SK-N-SH (cell line): ENCODE results near the gene MAPK8IP3. TPM values are rescaled to one million over a fixed set of nuclear protein-coding genes. Genes with fewer than 3 reads are reported as not detected.

Experiments
- CTCF ChIA-PET: fragments of 300-600, 350-600 bp; formaldehyde crosslinking; extraction: SDS; loops from one replicate; lab custom pipeline; 2021; lab: Yijun Ruan, JAX
- POLR2A ChIA-PET: fragments of 350-600 bp; sonication (Branson Sonifier 250); formaldehyde crosslinking; extraction: SDS; loops from one replicate; lab custom pipeline; 2020; ENCODE audit warnings: antibody characterized with exemption, inconsistent platforms; lab: Yijun Ruan, JAX
- DNase-seq: peaks from one replicate; pipeline ENCODE4 v3.0.0; 2012
- H2AFZ ChIP-seq: fragments of 200-600 bp; sonication (generic); 2 replicates; pipeline ENCODE4 v1.8.1; 2016; ENCODE audit warnings: antibody characterized with exemption, mild to moderate bottlenecking, low read depth
- H3F3A ChIP-seq: fragments of 200-600 bp; sonication (generic); replicated peaks from 2 replicates; pipeline ENCODE3; 2016; ENCODE audit warnings: antibody characterized with exemption, mild to moderate bottlenecking; ENCODE audit not compliant: insufficient read depth
- H3K27ac ChIP-seq, 2 experiments: fragments of 200-500 bp in 1 of 2; fragments of 200-600 bp in 1 of 2; sonication (Bioruptor generic) in 1 of 2; sonication (generic), shearing (Covaris generic) in 1 of 2; 2 replicates each; pipeline versions ENCODE4 v1.5.1 to v1.6.1; 2014 to 2016; ENCODE audit warnings: low read depth in 2 of 2, inconsistent platforms in 1 of 2, low read length in 1 of 2, mild to moderate bottlenecking in 1 of 2, mixed read lengths in 1 of 2
- H3K27me3 ChIP-seq: fragments of 200-600 bp; sonication (generic), shearing (Covaris generic); 2 replicates; pipeline ENCODE4 v1.6.1; 2016; ENCODE audit warnings: mixed run types; ENCODE audit not compliant: insufficient read depth
- H3K36me3 ChIP-seq, 2 experiments: fragments of 200-500 bp in 1 of 2; fragments of 200-600 bp in 1 of 2; sonication (Bioruptor generic) in 1 of 2; sonication (generic) in 1 of 2; replicated peaks in 1 of 2; 2 replicates each; pipeline versions ENCODE3 to v1.5.1; 2014 to 2016; ENCODE audit warnings: low read length in 1 of 2, mild to moderate bottlenecking in 1 of 2; ENCODE audit not compliant: insufficient read depth in 2 of 2, control insufficient read depth in 1 of 2
- H3K4me1 ChIP-seq, 2 experiments: fragments of 200-500 bp in 1 of 2; fragments of 200-600 bp in 1 of 2; sonication (Bioruptor generic) in 1 of 2; sonication (generic), shearing (Covaris generic) in 1 of 2; 2 replicates each; pipeline versions ENCODE4 v1.5.1 to v1.6.1; 2014 to 2016; ENCODE audit warnings: low read depth in 1 of 2, low read length in 1 of 2, mixed run types in 1 of 2; ENCODE audit not compliant: insufficient read depth in 2 of 2, control insufficient read depth in 1 of 2
- H3K4me2 ChIP-seq: fragments of 200-600 bp; sonication (generic), shearing (Covaris generic); 2 replicates; pipeline ENCODE4 v1.6.1; 2017; ENCODE audit warnings: mixed run types
- H3K4me3 ChIP-seq, 2 experiments: fragments of 200-500 bp in 1 of 2; fragments of 200-600 bp in 1 of 2; sonication (Bioruptor generic) in 1 of 2; sonication (generic), shearing (Covaris generic) in 1 of 2; 2 replicates each; pipeline versions ENCODE4 v1.5.1 to v1.8.1; 2014 to 2016; ENCODE audit warnings: low read depth in 2 of 2, inconsistent platforms in 1 of 2, low read length in 1 of 2, mild to moderate bottlenecking in 1 of 2, mixed read lengths in 1 of 2, moderate library complexity in 1 of 2
- H3K79me2 ChIP-seq: fragments of 200-600 bp; sonication (generic); 2 replicates; pipeline ENCODE4 v1.8.1; 2017; ENCODE audit warnings: mild to moderate bottlenecking; ENCODE audit not compliant: insufficient read depth
- H3K9ac ChIP-seq: fragments of 200-600 bp; sonication (generic); 2 replicates; pipeline ENCODE4 v1.6.1; 2017; ENCODE audit warnings: mixed run types
- H3K9me2 ChIP-seq: fragments of 200-600 bp; sonication (generic); 2 replicates; pipeline ENCODE4 v1.6.1; 2017; ENCODE audit warnings: mixed run types
- H3K9me3 ChIP-seq: fragments of 200-600 bp; sonication (generic); 2 replicates; pipeline ENCODE4 v1.6.1; 2017; ENCODE audit warnings: mixed run types, mild to moderate bottlenecking, moderate library complexity
- H4K20me1 ChIP-seq: fragments of 200-600 bp; sonication (generic); 2 replicates; pipeline ENCODE4 v1.6.1; 2017; ENCODE audit warnings: mild to moderate bottlenecking, mixed run types; ENCODE audit not compliant: insufficient read depth
- EP300 ChIP-seq, 2 experiments: IDR thresholded peaks; 2 replicates each; pipeline versions ENCODE4 v1.4.0 to v1.6.1; 2012; ENCODE audit warnings: borderline replicate concordance in 1 of 2, low read depth in 1 of 2, low read length in 1 of 2
- EZH2phosphoT487 ChIP-seq: fragments of 200-600 bp; sonication (generic); IDR thresholded peaks from 2 replicates; pipeline ENCODE4 v1.6.1; 2017; ENCODE audit warnings: low read depth, mixed run types, mild to moderate bottlenecking, antibody characterized with exemption, moderate library complexity, borderline replicate concordance
- FOSL2 ChIP-seq: IDR thresholded peaks from 2 replicates; pipeline ENCODE4 v1.4.0; 2012; ENCODE audit warnings: low read depth, mild to moderate bottlenecking, moderate library complexity, borderline replicate concordance
- FOXJ3 ChIP-seq: sonication (generic); formaldehyde crosslinking; IDR thresholded peaks from 2 replicates; pipeline ENCODE4 v1.5.1; 2020; ENCODE audit warnings: mild to moderate bottlenecking, missing genetic modification reagents
- FOXM1 ChIP-seq: IDR thresholded peaks from 2 replicates; pipeline ENCODE4 v1.4.0; 2012; ENCODE audit warnings: low read depth, mild to moderate bottlenecking
- IRF3 ChIP-seq: fragments of 150-350 bp; IDR thresholded peaks from 2 replicates; pipeline ENCODE4 v1.6.1; 2016; ENCODE audit warnings: mild to moderate bottlenecking, low read depth, low read length
- NFIC ChIP-seq: IDR thresholded peaks from 2 replicates; pipeline ENCODE4 v1.4.0; 2012; ENCODE audit warnings: borderline replicate concordance
- NRF1 ChIP-seq: IDR thresholded peaks from 2 replicates; pipeline ENCODE4 v1.6.1; 2012; ENCODE audit warnings: low read depth, mild to moderate bottlenecking, low read length
- PBX3 ChIP-seq: IDR thresholded peaks from 2 replicates; pipeline ENCODE4; 2012
- POLR2AphosphoS5 ChIP-seq: IDR thresholded peaks from 2 replicates; pipeline ENCODE4 v1.6.1; 2012; ENCODE audit warnings: low read depth, low read length
- RCOR1 ChIP-seq: fragments of 150-350 bp; IDR thresholded peaks from 2 replicates; pipeline ENCODE4 v1.6.1; 2017; ENCODE audit warnings: antibody characterized with exemption, low read length
- REST ChIP-seq: IDR thresholded peaks from 2 replicates; pipeline ENCODE4 v1.6.1; 2012; ENCODE audit warnings: mild to moderate bottlenecking, low read depth, low read length, moderate library complexity
- RFX5 ChIP-seq: IDR thresholded peaks from 2 replicates; pipeline ENCODE4 v1.6.1; 2012; ENCODE audit warnings: mild to moderate bottlenecking, improper control_type of control experiment, low read length
- SIN3A ChIP-seq: IDR thresholded peaks from 2 replicates; pipeline ENCODE4 v1.6.1; 2012; ENCODE audit warnings: low read depth, mild to moderate bottlenecking, low read length, moderate library complexity, borderline replicate concordance
- TAF1 ChIP-seq: IDR thresholded peaks from 2 replicates; pipeline ENCODE4 v1.6.1; 2012; ENCODE audit warnings: low read depth, mild to moderate bottlenecking, low read length, moderate library complexity, borderline replicate concordance
- TCF12 ChIP-seq: IDR thresholded peaks from 2 replicates; pipeline ENCODE4 v1.4.0; 2012
- USF2 ChIP-seq: fragments of 150-350 bp; IDR thresholded peaks from 2 replicates; pipeline ENCODE4 v1.6.1; 2017; ENCODE audit warnings: antibody characterized with exemption, low read length, low read depth, borderline replicate concordance
- YY1 ChIP-seq: IDR thresholded peaks from 2 replicates; pipeline ENCODE4 v1.4.0; 2012; ENCODE audit warnings: low read depth, mild to moderate bottlenecking
- ZBTB33 ChIP-seq: IDR thresholded peaks from 2 replicates; pipeline ENCODE4 v1.4.0; 2012; ENCODE audit warnings: low read depth, borderline replicate concordance
- WGBS: methylation state at CpG from one replicate; pipeline ENCODE4 v1.1.6; 2017; ENCODE audit warnings: low lambda C conversion rate; 5-methylcytosine and 5-hydroxymethylcytosine counted together
- polyA plus RNA-seq, 3 experiments: library from polyadenylated mRNA; depleted of rRNA; stranded (reverse); fragments of >200 nt; gene quantifications; 2 replicates each; pipeline ENCODE4 v1.2.3, GENCODE V29; 2012

MAPK8IP3 gene
- polyA plus RNA-seq, 1 of the 3 experiments (the other 2 are of a cell fraction) = 57.3 TPM

- TF ChIP-seq FOXM1 (no peak), SIN3A (no peak), USF2 (no peak)
Observed at GRCh38 chr16:1726661-1727502, 20.9 kb downstream of the MAPK8IP3 start (continued).

- H3K9ac ChIP-seq = no peak overlapping the region
- DNase-seq = no peak
- peaks cover 0 to 15% of the 10 kb centered on the region in 2 experiments for H3K36me3 ChIP-seq
- peaks cover 5% of the 10 kb centered on the region for H4K20me1 ChIP-seq
- H3K4me2 ChIP-seq = no peak overlapping the region
- no peaks in the 10 kb centered on the region for H3K9me3 ChIP-seq
- CTCF ChIA-PET = no interaction called here
- POLR2A ChIA-PET = interaction anchor here (1.1 kb wide), 1 partner anchor 21 kb away, joined by 3 read pairs; the partner anchor contains the start of gene MAPK8IP3
- peaks cover 35% of the 10 kb centered on the region for H3K79me2 ChIP-seq
- H2AFZ ChIP-seq = no peak overlapping the region
- no peaks in the 10 kb centered on the region for H3K9me2 ChIP-seq
- no peak overlapping the region for H3K4me3 ChIP-seq
- H3K27ac ChIP-seq = no peak overlapping the region
- H3K27me3 ChIP-seq = no peaks in the 10 kb centered on the region
- 97% methylated on average over 11 of the region's 37 CpGs for WGBS
- H3K4me1 ChIP-seq = peaks cover 0 to 6% of the 10 kb centered on the region in 2 experiments; a peak in 3 of 4 replicates
- H3F3A ChIP-seq = no peaks in the 10 kb centered on the region
- TF ChIP-seq EZH2phosphoT487 (no peak), NFIC (no peak), FOXJ3 (CRISPR knock-in tag) (no peak), TCF12 (no peak), RFX5 (no peak), NRF1 (no peak), POLR2AphosphoS5 (no peak), TAF1 (no peak), IRF3 (no peak), EP300 (IDR thresholded peaks at IDR 0.05; ENCODE audit: borderline replicate concordance in 1 of 2, low read depth in 1 of 2, low read length in 1 of 2) (no peak), YY1 (no peak), PBX3 (no peak), SIN3A (no peak), ZBTB33 (no peak), REST (no peak), FOSL2 (no peak), RCOR1 (no peak)
Observed at GRCh38 chr16:1727651-1728624, 21.9 kb downstream of the MAPK8IP3 start.
